Measurements from ENCODE around the gene C22orf31.

DNA sequence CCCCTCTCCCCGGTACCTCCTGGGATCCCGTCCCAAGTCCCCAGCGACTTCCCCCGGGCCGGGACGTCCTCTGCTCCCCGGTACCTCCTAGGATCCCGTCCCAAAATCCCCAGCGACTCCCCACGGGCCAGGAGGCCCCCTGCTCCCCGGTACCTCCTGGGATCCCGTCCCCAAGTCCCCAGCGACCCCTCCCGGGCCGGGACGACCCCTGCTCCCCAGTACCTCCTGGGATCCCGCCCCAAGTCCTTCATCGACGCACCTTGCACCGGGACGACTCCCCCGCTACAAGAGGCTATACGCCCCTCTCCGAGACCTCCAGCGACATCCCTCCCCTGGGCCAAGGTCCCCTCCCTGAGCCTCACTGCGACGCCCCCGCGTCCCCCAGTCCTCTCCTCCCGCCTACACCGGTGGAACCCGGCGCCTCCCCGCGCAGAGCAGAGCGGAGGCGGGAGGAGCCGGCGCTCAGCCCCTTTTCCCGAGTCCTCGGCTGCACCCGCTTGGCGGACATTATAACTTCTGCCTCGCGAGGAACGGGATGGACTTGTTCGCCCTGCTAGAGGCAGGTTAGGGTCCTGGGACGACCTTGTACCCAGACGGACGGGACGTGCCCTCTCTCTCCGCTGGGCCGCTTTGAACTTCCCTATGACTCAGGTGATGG lies 12.1 kb upstream of the C22orf31 start:
- TF ChIP-seq CTCF (IDR thresholded peaks at IDR 0.05; ENCODE audit: extremely low read depth in 1 of 2, insufficient read depth in 1 of 2, low read depth in 1 of 2, low read length in 2 of 2) (no peak), EZH2 (IDR thresholded peaks at IDR 0.05; ENCODE audit: borderline replicate concordance, low read depth, low read length, severe bottlenecking) (peak; percentile 91), POLR2A (IDR thresholded peaks at IDR 0.05; ENCODE audit: low read depth, low read length) (no peak), POLR2AphosphoS5 (IDR thresholded peaks at IDR 0.05; ENCODE audit: insufficient read depth, low read depth, low read length) (no peak), MYC (IDR thresholded peaks at IDR 0.05; ENCODE audit: low read depth, low read length) (no peak), GATA2 (IDR thresholded peaks at IDR 0.05; ENCODE audit: insufficient read depth, insufficient read length, low read depth, low read length) (no peak)
- TF ChIP-seq, protein P1, sequence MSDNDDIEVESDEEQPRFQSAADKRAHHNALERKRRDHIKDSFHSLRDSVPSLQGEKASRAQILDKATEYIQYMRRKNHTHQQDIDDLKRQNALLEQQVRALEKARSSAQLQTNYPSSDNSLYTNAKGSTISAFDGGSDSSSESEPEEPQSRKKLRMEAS (IDR thresholded peaks at IDR 0.05; ENCODE audit: insufficient read depth, insufficient read length): no peak
